ENCODE data around the gene FOXM1.

- TF ChIP-seq CTCF (IDR thresholded peaks at IDR 0.05) (no peak), POLR2A (IDR thresholded peaks at IDR 0.05) (no peak)
Observed at GRCh38 chr12:2855546-2855945, 21.4 kb downstream of the FOXM1 start.
